Measurements from ENCODE around the gene CYREN. TPM values are rescaled to one million over a fixed set of nuclear protein-coding genes. Genes with fewer than 3 reads are reported as not detected.
"Not testable (repeated sequence)": the region's sequence is repeated elsewhere in the genome, so short reads cannot be mapped to it uniquely, and the experiment has no call there.

Gene CYREN
- total RNA-seq, 1 experiment from 2014 or later = 39.6 TPM

GRCh38 chr7:135170998-135171481 lies 533 bp upstream of the CYREN start:
- BruUV-seq (replicated peaks) = TSS peak; percentile 91
- POLR2A ChIA-PET (ENCODE audit: low non-redundant PET); DNase-seq (ENCODE audit: low spot score); H3K9me3 ChIP-seq (ENCODE audit: low read depth, low read length, poor library complexity, severe bottlenecking); CTCF ChIA-PET; H3K4me1 ChIP-seq (ENCODE audit: insufficient read depth, low read length, poor library complexity, severe bottlenecking); H3K27me3 ChIP-seq (replicated peaks; ENCODE audit: insufficient read depth, low read depth, low read length, poor library complexity): not testable (repeated sequence)
- Histone ChIP-seq H3K36me3 (ENCODE audit: insufficient read depth, low read length, poor library complexity, severe bottlenecking) (peaks cover 24% of the 10 kb centered on the region), H3K4me3 (ENCODE audit: low read depth, low read length, poor library complexity, severe bottlenecking) (peak overlapping the region; percentile 92), H3K27ac (ENCODE audit: low read depth, low read length, poor library complexity, severe bottlenecking) (peak overlapping the region; percentile 95)
- TF ChIP-seq CTCF (conservative IDR thresholded peaks at IDR 0.05; ENCODE audit: low read depth, low read length) = peak; percentile 28; the same call in 1 of the 2 replicates
- intact Hi-C loops (cut with micrococcal nuclease; ENCODE audit: unreplicated experiment) = loop anchor here (2.0 to 10.0 kb wide), 3 partner anchors 41 to 184 kb away; partner anchors contain the start of genes AGBL3 and WDR91

GRCh38 chr7:135169964-135170273 lies 588 bp downstream of the CYREN start:
- POLR2A ChIA-PET (ENCODE audit: low non-redundant PET) = no interaction called here
- DNase-seq (ENCODE audit: low spot score) = peak; percentile 50
- CTCF ChIA-PET = interaction anchor here (1.5 kb wide), 1 partner anchor 9 kb away, joined by 4 read pairs; no protein-coding TSS in a partner anchor
- Histone ChIP-seq H3K4me1 (ENCODE audit: insufficient read depth, low read length, poor library complexity, severe bottlenecking) (peaks cover 7% of the 10 kb centered on the region), H3K27ac (ENCODE audit: low read depth, low read length, poor library complexity, severe bottlenecking) (peak overlapping the region; percentile 95), H3K27me3 (replicated peaks; ENCODE audit: insufficient read depth, low read depth, low read length, poor library complexity) (no peaks in the 10 kb centered on the region), H3K9me3 (ENCODE audit: low read depth, low read length, poor library complexity, severe bottlenecking) (no peaks in the 10 kb centered on the region), H3K4me3 (ENCODE audit: low read depth, low read length, poor library complexity, severe bottlenecking) (peak overlapping the region; percentile 92), H3K36me3 (ENCODE audit: insufficient read depth, low read length, poor library complexity, severe bottlenecking) (peaks cover 27% of the 10 kb centered on the region)
- intact Hi-C loops (cut with micrococcal nuclease; ENCODE audit: unreplicated experiment) = loop anchor here (2.0 to 10.0 kb wide), 3 partner anchors 42 to 183 kb away; partner anchors contain the start of genes AGBL3 and WDR91
- no peak for TF ChIP-seq EZH2 (IDR thresholded peaks at IDR 0.05; ENCODE audit: borderline replicate concordance, low read depth, low read length, poor library complexity, severe bottlenecking)
- no peak for TF ChIP-seq CTCF (conservative IDR thresholded peaks at IDR 0.05; ENCODE audit: low read depth, low read length)
- BruUV-seq (replicated peaks) = no TSS peak

GRCh38 chr7:135169141-135169963 lies 1.2 kb downstream of the CYREN start:
- CTCF ChIA-PET = interaction anchor here (1.5 kb wide), 1 partner anchor 9 kb away, joined by 4 read pairs; no protein-coding TSS in a partner anchor
- BruUV-seq (replicated peaks) = TSS peak; percentile 60
- H3K4me1 ChIP-seq (ENCODE audit: insufficient read depth, low read length, poor library complexity, severe bottlenecking) = peaks cover 7% of the 10 kb centered on the region
- intact Hi-C loops (cut with micrococcal nuclease; ENCODE audit: unreplicated experiment) = no loop called here
- no peak for TF ChIP-seq EZH2 (IDR thresholded peaks at IDR 0.05; ENCODE audit: borderline replicate concordance, low read depth, low read length, poor library complexity, severe bottlenecking)
- TF ChIP-seq CTCF (conservative IDR thresholded peaks at IDR 0.05; ENCODE audit: low read depth, low read length) = peak; percentile 56
- peak; percentile 35 for DNase-seq (ENCODE audit: low spot score)
- POLR2A ChIA-PET (ENCODE audit: low non-redundant PET) = no interaction called here
- no peaks in the 10 kb centered on the region for H3K9me3 ChIP-seq (ENCODE audit: low read depth, low read length, poor library complexity, severe bottlenecking)
- peak overlapping the region; percentile 95 for H3K27ac ChIP-seq (ENCODE audit: low read depth, low read length, poor library complexity, severe bottlenecking)
- peak overlapping the region; percentile 92 for H3K4me3 ChIP-seq (ENCODE audit: low read depth, low read length, poor library complexity, severe bottlenecking)
- no peaks in the 10 kb centered on the region for H3K27me3 ChIP-seq (replicated peaks; ENCODE audit: insufficient read depth, low read depth, low read length, poor library complexity)
- H3K36me3 ChIP-seq (ENCODE audit: insufficient read depth, low read length, poor library complexity, severe bottlenecking) = peaks cover 30% of the 10 kb centered on the region
